Suppressor macrophage (primary cell): ENCODE results near the gene SIGLEC14.

Experiments used
- DNase-seq, 4 experiments: peaks; one replicate each; pipeline ENCODE4 v3.0.0-alpha.2; 2020 to 2022
- total RNA-seq, 17 experiments: gene quantifications; one replicate each; lab custom pipeline; 2026; ENCODE audit warnings: mixed read lengths in 6 of 17, inconsistent platforms in 3 of 17; lab: John Stamatoyannopoulos, UW

SIGLEC14 gene
- 0 to 85.8 (median 2.6) reads per million in 17 experiments for total RNA-seq

GRCh38 chr19:51646730-51647129 lies at the start of gene SIGLEC14:
SIGLEC14 (minus strand) TSS chr19:51646825; CDS start chr19:51646759, 66 bp downstream.
- DNase-seq = peak; percentile 29 to 50 (median 38)

DNA sequence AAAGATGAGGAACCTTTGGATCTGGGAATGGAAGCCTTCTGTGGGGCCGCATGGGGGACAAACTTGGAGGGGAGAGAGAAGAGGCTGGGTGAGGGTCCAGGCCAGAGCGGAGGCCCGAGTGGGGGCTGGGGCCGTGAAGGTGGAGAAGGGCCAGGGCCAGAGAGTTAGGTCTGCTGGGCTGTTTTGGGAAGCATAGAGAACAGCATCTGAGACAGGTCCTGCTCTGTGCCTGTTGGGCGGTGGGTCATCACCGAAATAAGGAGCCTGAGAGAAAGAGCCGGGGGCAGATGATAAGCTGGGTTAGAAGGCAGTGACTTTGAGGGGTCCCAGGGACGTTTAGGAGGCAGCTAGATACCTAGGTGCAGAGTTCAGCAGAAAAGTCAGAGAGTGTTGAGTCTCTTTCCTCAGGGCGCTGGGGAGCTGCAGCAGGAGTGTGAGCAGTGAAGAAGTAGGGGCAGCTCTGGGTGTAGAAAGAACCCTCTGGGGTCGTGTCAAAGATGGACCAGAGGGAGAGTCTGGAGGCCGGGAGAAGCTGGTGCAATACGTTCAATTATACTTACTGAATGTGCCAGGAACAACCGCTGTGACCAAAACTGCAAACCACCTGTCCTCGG lies 49.2 kb upstream of the SIGLEC14 start:
- no peak for DNase-seq

- no peak for DNase-seq
Measured at GRCh38 chr19:51695088-51695487, 48.5 kb upstream of the SIGLEC14 start.

DNA sequence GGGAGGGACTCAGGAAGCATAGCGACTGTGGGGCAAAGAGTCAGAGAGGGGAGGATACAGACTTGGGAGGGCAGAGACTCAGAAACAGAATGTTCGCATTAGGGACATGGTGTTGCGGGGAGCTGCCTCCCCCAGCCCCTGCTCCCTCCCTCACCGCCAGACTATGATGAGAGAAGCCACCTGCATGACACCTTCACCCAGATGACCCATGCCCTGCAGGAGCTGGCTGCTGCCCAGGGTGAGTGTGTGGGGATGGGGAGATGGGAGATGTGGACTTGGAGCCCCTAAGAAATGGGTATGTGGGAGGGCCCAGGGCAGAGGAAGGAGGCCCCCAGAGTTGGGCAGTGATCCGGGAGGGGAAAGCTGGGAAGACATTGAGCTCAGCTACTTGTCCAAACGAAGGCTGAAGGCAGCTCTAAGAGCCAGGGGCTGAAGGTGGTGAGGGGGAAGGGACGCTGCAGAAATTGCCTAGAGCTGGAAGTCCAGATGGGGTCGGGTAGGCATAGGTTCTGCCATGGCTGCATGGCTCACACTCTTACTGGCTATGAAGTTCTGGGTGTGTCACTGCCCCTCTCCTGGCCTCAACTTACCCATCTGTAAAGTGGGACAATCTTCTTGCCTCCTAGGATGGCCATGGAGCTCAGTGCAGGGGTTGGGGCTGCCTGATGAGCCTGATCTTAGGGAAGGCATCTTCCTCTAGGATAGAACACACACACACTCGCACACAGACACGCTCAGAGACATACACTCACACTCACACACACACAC lies 47.9 kb upstream of the SIGLEC14 start:
- DNase-seq = no peak

GRCh38 chr19:51693819-51694218 lies 47.2 kb upstream of the SIGLEC14 start:
- no peak for DNase-seq

DNA sequence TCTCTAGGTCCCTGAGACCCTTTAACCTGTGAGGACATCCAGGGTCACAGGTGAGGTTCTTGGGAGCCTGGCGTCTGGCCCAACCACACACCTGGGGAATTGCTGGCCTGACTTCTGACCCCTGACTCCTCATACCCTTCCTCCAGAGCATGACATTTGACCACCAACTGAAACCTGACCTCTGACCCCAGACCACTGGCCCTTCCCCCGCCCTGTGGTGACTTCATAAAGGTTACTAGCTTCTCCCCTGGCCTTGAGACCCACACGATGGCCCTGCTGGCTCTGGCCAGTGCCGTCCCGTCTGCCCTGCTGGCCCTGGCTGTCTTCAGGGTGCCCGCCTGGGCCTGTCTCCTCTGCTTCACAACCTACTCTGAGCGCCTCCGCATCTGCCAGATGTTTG lies 46.6 kb upstream of the SIGLEC14 start, which contains the start of gene SPACA6:
Gene SPACA6, plus strand, starts transcription at position 71 of the 400 bp plus-strand sequence. Its CDS starts 197 bp downstream, at position 268.
- DNase-seq = no peak

DNA sequence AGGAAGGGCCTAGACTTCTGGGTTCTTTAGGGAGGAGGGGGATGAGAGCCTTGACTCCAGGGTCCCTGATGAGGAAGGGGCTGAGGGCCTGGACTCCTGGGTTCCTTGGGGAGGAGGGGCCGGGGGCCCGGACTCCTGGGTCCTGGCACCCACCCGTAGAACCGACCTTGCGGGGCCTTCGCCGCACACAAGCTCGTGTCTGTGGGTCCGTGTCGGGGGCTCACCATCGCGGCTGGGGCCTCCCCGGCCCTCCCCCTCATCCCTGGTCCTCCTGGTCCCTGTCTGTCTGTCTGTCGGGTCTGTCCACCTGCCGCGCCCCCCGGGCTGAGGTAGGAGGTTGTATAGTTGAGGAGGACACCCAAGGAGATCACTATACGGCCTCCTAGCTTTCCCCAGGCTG lies 45.8 kb upstream of the SIGLEC14 start:
- no peak for DNase-seq

GRCh38 chr19:51691584-51692428 lies 45.2 kb upstream of the SIGLEC14 start:
- DNase-seq = no peak

- DNase-seq = no peak
Measured at GRCh38 chr19:51691074-51691583, 44.5 kb upstream of the SIGLEC14 start.

DNA sequence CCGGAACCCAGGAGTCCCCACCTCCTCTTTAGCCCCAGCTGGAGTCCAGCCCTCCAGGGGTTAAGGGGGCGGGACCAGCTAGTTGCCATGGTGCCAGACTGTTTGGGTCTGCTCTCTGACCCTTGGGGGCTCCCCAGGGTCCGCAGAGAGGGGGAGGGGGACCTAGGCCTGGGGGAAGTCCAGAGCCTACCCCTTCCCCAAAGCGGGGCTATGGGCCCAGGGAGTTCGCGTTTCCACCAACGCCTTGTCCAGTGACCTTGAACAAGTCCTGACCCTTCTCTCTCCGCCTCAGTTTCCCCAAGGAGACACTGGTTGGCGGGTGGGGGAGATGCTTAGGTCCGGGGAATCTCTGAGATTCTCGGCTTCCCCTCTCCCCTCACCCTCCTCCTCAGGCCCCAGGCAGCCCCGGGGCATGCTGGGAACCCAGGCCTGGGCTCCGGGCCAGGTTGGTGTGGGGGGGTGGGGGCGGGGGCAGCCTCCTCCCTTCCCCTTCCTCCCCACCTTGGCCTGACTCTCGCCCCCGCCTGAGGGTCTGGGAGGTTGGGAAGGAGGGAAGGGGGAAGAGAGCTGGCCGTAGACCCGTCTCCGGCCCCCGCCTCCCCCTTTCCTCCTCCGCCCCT lies 43.9 kb upstream of the SIGLEC14 start:
- DNase-seq = peak in 2 of 4 experiments; percentile 19 to 38

GRCh38 chr19:51689751-51690453 lies 43.3 kb upstream of the SIGLEC14 start:
- DNase-seq = no peak

DNA sequence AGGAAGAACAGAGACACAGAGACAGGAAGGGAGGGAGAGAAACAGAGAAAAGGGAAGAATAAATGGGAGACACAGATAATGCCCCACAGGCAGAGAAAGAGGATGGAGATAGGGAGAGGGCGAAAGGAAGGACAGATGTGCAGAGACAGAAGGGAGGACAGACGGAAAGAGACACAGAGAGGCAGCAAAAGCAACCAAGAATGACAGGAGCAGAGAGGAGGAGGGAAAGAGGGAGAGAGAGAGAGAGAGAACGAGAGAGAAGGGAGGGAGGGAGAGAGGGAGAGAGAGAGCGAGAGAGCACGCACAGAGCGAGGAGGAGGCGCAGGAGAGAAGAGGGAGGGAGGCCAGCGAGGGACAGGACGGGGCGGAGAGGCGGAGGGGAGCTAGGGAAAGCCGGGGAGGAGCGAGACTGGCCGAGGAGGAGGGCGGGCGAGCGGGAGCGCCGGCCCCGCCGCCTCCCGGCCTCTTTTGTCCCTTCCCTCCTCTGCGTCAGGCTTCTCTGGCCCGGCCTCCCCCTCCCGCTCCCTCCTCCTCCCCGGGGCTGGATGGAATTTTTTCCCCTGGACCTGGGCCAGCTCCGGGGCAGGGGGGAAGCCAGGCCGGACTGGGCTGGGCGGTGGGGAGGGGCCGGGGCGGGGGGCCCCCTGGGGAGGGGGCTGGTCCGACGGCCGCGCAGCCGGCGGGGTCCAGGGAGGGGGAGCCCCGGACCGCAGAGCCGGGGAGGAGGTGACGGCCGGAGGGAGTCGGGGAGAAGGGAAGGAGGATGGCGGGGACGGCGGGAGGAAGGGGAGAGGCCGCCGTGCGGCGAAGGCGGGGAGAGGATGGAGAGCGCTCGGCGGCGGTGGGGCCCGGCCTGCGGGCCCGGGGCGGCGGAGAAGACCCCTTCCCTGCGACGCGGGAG lies 42.3 kb upstream of the SIGLEC14 start:
- peak; percentile 60 to 82 (median 65) for DNase-seq

- DNase-seq = peak in 1 of 4 experiments; percentile 18
Measured at GRCh38 chr19:51687791-51688670, 41.4 kb upstream of the SIGLEC14 start.

DNA sequence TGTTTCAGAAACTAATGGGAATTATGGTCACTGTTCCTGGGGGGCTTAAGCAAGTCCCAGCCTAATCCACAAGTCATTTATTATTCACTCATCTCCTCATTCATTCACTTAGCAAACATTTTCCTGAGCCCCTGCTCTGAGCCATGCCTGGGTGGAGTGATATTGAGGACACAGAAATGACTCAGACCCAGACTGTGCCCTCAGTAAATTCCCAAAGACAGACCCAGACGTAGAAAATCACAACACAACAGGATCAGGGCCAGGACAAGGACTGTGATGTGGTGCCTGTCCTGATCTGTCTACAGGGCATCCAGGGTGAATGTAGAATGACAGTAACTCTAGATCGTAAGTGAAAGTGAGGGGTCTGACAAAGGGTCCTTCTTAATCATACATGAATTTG lies 39.5 kb upstream of the SIGLEC14 start:
- DNase-seq = no peak

DNA sequence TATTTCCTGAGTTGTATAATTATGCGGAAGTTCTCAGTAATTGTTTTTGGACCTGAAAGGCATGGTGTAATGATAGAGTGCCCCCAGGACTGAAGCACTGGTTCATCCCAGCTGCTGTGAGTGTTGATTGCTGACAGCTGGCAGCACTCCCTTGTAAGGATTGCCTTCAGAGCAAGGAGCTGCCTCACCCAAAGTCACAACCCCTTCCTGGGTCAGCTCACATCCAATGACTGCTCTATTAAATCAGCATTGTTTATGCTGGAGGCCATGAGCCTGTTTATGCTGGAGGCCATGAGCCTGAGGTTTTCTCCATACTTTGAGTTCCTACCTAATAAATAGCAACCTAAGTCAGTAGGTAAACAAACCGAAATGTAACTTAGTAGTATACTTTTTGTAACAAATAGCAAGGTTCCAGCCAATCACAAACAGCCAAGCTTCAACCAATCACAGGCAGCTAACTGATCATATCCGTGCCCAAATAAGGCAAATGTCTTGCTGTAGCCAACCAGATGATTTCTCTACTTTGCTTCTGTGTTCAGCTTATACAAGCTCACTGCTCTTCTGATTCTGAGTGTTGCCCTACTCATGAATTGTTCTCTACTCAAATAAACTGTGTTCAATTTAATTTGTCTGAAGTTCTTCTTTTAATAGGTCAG lies 34.8 kb upstream of the SIGLEC14 start:
- no peak for DNase-seq

- no peak for DNase-seq
Measured at GRCh38 chr19:51680474-51680873, 33.8 kb upstream of the SIGLEC14 start.

DNA sequence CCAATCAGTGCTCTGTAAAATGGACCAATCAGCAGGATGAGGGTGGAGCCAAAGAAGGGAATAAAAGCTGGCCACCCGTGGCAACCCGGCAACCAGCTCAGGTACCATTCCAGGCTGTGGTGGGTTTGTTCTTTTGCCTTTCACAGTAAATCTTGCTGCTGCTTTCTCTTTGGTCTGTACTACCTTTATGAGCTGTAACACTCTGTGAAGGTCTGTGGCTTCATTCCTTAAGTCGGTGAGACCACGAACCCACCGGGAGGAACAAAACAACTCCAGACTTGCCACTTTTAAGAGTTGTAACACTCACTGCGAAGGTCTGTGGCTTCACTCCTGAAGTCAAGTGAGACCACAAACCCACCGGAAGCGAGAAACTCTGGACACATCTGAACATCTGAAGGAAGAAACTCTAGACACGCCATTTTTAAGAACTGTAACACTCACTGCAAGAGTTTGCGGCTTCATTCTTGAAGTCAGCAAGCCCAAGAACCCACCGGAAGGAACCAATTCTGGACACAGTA lies 30.0 kb upstream of the SIGLEC14 start:
- no peak for DNase-seq

- peak; percentile 56 to 64 (median 62) for DNase-seq
Measured at GRCh38 chr19:51675911-51676565, 29.4 kb upstream of the SIGLEC14 start.
